ENCODE measurements around the gene NECTIN4.
"Not testable (repeated sequence)": the region's sequence is repeated elsewhere in the genome, so short reads cannot be mapped to it uniquely, and the experiment has no call there.

Gene NECTIN4

DNA sequence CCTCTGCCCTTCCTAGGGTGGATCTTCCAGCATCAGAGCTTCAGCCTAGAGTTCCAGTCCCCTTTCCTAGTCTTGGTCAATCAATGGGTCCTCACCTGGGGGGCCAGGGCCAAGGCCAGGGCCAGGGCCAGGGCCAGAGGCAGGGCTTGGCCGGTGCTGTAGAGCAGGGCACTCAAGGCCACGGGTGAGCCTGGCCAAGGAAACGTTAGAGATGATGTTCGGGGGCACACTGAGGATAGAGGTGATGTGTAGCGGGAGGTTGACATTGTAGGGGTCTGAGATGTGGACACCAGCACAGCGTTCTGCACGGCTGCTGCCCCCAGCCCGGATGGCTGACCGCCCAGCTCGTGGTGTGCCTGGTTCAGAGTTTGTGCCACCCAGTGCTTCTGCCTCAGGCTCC, 38.1 kb downstream of the NECTIN4 start:
- DNase-seq: no peak

GRCh38 chr1:161048949-161049722, 40.2 kb downstream of the NECTIN4 start:
- DNase-seq: no peak

DNA sequence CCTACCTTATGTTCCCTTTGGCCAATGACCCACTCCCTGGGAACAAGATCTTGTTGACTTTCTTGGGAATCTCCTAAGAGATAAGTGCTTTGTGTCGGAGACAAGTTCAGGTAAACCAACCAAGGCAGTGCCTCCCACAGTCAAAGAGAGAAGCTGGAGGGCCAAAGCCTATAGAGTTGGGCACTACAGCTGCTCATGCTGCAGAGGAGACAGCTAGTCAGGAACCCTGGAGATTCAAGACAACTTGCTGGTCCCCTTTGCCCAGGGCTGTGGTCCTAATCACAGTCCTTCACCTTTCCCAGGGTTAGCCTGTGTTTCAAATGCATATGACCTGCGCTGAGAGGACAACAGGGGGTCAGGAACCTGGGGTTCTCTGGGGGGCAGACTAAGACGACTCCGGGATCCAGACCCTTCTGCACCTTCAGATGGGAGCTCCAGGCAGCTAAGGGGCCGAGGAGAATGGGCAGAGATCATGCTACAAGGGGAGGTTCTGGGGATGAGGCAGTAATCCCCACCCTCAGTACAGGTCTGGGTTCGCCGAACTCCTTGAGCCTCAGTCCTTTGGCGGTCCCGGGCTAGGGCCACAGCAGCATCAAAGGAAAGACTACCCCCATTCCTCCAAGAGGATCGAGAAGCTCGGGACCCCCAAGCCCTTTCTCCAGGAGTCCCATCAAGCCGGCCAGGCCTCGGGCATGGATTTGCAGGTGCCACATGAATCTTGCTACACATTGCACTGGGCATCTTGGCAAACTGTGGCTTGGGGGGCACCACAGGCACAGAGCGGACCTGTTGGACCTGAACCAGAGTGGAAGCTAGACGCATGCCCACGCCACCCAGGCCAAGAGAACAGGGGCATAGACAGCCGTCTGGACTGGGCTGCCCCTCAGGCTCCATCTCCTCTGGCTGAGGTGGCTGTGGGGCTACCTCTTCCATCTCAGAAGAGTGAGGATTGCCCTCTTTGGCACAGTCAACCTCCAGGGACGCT, 41.6 kb downstream of the NECTIN4 start:
- no peak for DNase-seq

DNA sequence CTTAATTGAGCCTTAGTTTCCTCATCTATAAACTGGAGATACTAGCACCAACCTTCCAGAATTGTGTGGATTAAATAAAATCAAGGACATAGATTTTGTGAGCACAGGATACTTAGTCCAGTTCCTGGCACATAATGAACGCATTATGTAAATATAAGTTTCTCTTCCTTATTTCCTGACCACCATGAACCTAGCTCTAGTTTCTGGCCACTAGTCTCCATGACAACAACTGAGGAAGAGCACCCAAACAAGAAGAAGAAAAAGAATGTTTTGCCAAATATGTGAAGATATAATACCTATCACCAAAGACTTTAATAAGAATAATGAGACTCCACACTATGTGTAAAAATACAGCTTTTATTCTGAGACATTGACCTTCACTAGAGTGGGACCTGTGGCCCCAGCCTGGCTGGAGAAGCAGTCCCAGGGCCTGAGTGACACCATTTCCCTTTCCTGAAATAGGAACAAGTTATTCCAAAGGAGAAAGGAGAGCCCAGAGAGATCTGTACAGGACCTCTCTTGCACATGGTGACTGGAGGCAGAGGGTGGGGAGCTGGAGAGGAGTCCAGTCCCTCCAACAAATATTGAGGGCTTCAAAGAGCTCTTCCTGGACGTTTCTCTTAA, 42.6 kb downstream of the NECTIN4 start:
- no peak for DNase-seq

- DNase-seq: peak; percentile 99
Observed at GRCh38 chr1:161045736-161046604, 43.4 kb downstream of the NECTIN4 start, which contains the start of gene USF1. Gene USF1, minus strand, starts transcription at chr1:161045977. Its CDS starts 2,702 bp downstream, at chr1:161043275.

- DNase-seq: peak; percentile 78
Observed at GRCh38 chr1:161044908-161045735, 44.2 kb downstream of the NECTIN4 start.

DNA sequence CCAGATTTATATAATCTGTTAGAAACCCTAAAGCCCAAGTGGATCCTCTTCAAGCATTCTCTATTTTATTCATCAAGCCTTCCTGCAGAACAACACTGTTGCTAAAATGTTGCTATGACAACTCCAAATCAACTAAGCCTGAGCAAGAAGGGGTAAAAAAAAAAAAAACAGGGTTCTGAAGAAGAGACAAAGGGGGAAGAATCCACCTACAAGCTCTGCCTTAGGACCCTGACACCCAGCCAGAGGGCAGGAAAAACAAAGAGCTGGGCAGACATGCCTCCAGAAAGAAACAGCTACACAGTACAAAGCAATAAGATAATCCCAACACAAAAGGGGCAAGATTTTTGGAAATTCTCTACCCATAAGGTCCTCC, 44.8 kb downstream of the NECTIN4 start:
- no peak for DNase-seq

- DNase-seq: no peak
Observed at GRCh38 chr1:161039546-161039945, 49.8 kb downstream of the NECTIN4 start.

GRCh38 chr1:161039154-161039545, 50.2 kb downstream of the NECTIN4 start:
- no peak for DNase-seq

GRCh38 chr1:161038523-161039153, 50.7 kb downstream of the NECTIN4 start, which contains the start of gene TSTD1:
Gene TSTD1, minus strand, starts transcription at chr1:161038964. Its CDS starts 75 bp downstream, at chr1:161038889.
- peak; percentile 60 for DNase-seq

- no peak for DNase-seq
Observed at GRCh38 chr1:161037661-161038522, 51.5 kb downstream of the NECTIN4 start.

GRCh38 chr1:161033751-161034150, 55.6 kb downstream of the NECTIN4 start:
- no peak for DNase-seq

GRCh38 chr1:161032409-161032808, 56.9 kb downstream of the NECTIN4 start:
- no peak for DNase-seq

DNA sequence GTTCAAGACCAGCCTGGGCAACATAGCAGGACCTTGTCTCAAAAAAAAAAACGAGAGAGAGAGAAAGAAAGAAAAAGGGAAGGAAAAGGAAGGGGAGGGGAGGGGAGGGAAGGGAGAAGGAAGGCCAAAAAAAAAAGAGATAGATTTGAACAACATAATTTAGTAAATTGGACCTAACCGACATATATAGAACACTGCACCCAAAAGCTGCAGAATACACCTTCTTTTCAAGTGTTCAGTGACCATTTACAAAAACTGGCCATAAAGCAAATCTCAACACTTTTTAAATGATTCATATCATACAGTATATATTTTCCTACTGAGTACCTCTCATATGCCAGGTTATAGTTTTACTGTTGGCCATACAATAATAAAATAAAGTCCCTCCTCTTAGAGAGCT, 57.5 kb downstream of the NECTIN4 start:
- DNase-seq: no peak

- not testable (repeated sequence) for DNase-seq
Observed at GRCh38 chr1:161029466-161029865, 59.9 kb downstream of the NECTIN4 start.

DNA sequence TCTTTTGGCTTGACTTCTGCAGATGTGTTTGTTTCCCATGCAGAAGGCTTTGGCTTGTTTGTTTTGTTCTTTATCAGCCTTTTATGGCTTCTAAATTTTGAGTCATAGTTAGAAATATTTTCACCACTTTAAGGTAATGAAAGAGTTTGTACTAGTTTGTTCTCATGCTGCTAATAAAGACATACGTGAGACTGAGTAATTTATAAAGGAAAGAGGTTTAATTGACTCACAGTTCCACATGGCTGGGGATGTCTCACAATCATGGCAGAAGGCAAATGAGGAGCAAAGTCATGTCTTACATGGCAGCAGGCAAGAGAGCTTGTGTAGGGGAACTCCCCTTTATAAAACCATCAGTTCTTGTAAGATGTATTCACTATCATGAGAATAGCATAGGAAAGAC, 62.4 kb downstream of the NECTIN4 start:
- not testable (repeated sequence) for DNase-seq

DNA sequence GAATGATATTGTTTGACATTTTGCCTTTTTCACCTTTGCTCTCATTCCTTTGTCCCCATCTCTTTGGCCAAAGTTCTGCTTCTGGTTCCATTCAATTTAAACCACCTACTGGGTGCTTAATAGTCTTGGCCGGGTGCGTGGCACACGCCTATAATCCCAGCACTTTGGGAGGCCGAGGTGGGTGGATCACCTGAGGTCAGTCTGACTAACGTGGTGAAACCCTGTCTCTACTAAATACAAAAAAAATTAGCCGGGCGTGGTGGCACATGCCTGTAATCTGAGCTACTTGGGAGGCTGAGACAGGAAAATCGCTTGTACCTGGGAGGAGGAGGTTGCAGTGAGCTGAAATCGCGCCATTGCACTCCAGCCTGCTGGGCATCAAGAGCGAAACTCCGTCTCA, 66.9 kb downstream of the NECTIN4 start:
- not testable (repeated sequence) for DNase-seq

DNA sequence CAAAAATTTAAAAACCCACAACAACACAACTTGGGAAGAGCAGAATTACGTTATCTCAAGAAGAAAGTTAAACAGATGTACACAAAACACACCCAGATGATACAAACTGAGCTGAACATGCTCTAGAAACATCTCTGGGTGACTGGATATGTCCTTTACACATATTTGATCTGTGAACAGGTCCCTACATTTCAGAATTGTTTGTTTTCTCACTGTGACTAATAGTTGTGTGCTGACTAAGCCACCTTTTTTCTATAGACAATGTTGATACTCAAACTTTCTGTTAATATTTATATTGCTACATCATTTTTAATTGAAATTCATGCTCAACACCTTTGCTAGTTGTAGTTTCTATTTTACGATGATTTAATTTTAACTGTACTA, 67.4 kb downstream of the NECTIN4 start:
- DNase-seq: no peak

DNA sequence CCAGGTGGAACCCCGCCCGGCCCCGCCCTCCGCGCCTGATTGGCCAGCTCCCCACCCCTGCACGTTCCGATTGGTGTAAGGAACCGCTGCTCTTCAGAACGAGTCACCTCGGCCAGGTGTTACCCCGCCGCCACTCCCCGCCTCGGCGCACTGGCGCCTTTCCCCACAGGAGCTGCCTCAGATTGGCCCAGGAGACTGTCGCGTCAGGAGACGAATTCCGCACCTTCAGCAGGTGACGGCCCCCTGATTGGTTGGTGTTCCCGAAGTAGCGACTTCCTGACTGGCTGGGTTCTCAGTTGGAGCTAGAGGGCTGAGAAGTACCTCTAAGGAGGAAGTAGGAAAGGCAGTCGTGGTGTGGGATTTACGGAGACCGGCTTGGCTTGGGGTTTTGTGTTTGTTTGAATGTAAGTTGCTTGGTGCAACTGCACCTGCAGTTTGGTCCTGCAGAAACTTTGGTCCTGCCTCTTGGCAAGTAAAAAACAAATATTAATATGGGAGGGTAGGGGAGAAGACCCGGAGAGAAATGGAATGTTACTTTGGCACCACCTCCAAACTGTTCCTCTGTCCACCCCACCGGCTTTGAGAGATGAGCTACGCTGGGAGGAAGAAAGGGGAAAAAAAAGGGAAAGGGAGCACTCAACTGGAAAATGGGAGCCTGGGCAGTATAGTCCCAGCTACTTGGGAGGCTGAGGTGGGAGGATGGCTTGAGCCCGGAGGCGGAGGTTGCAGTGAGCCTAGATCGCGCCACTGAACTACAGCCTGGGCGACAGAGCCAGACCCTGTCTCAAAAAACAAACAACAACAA, 68.0 kb downstream of the NECTIN4 start:
- DNase-seq: peak; percentile 84

Data from NCI-H1092 treated with DMSO at 0.1 percent for 48 hours (cell line).